ENCODE results near the gene LGMN. TPM values are rescaled to one million over a fixed set of nuclear protein-coding genes. Genes with fewer than 3 reads are reported as not detected.
A peak's percentile ranks its signal among the peaks of the same experiment; 100 is the strongest.
"Not testable (repeated sequence)": the region's sequence is repeated elsewhere in the genome, so short reads cannot be mapped to it uniquely, and the experiment has no call there.

The LGMN gene
- total RNA-seq, 4 donors from 2014 or later: 64.2 to 110 (median 71.5) TPM

DNA sequence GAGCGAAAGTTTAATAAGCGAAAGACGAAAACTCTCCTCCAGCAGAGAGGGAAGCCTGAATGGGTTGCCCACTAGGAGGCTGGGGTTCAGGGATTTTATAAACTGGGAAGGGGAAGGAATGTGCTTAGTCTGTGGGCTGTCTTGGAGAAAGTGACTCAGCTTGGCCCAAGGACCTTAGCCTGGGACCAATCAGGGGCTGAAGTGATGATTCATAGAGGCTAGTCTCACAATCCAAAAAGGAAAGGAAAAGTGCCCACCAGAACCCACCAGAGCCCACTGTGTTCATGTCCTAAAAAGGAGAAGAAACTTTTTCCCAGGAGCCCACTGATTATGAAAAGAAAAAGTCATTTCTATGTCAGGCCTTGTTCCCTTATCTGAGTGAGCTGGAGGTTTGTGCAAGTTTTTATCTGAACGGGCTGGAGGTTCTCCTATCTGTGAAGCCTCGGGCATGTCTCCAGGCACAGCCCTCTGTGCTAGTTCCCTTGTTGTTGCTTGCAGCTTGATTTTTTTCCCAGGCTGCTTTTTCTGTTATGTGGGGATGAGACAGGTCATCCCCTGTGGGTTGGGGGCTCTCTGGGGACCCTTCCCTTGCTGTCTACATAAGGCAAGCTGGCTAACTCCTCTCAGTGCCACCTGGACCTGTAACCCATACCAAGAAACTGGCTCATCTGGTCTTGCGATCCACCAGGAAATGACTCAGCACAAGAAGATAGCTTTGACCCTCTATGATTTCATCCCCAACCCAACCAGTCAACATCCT, 37.4 kb upstream of the LGMN start:
- no peak overlapping the region for H3K4me3 ChIP-seq
- H3K4me1 ChIP-seq: peaks cover 0 to 4% (median 0%) of the 10 kb centered on the region in 4 donors
- intact Hi-C loops (cut with DNase I): no loop called here
- TF ChIP-seq CTCF (IDR thresholded peaks at IDR 0.05): no peak
- no peak for TF ChIP-seq POLR2AphosphoS5 (IDR thresholded peaks at IDR 0.05)
- no peak for TF ChIP-seq POLR2A (IDR thresholded peaks at IDR 0.05; ENCODE audit: low read depth)
- no peak for TF ChIP-seq EP300 (IDR thresholded peaks at IDR 0.05)
- WGBS: 70% methylated on average over 6 of the region's 6 CpGs
- H3K36me3 ChIP-seq: no peaks in the 10 kb centered on the region
- DNase-seq (ENCODE audit: extremely low spot score): no peak
- H3K27ac ChIP-seq (replicated peaks in 1 of 4): no peak overlapping the region
- no peaks in the 10 kb centered on the region for H3K27me3 ChIP-seq
- peaks cover 0 to 17% (median 10%) of the 10 kb centered on the region in 4 donors for H3K9me3 ChIP-seq

DNA sequence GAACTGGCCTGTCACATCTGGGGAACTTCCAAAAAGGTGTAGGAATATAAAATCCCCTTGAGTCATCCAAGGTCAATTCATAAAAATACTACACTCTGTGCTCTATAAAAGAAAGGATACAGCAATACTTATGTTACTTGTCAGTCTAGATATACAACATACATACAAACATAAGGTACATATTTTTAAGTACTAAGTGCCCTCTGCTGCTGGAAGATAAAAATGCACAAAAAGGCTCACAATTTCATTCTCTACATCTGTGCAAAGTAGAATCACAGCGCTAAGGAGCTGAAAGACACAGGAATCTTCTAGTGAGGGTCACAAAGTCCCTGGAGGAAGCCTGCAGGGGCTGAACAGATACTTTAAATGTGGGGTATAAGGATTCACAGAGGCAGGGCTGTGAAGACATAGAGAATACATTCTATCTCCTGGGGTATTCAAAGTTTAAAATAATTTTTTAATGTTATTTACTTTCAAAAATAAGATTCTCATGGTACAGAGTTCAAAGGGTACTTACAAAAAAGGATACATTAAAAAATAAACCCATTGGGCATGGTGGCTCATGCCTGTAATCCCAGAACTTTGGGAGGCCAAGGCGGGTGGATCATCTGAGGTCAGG, 35.5 kb upstream of the LGMN start:
- H3K4me1 ChIP-seq: peaks cover 0 to 4% (median 0%) of the 10 kb centered on the region in 4 donors
- no peaks in the 10 kb centered on the region for H3K36me3 ChIP-seq
- TF ChIP-seq EP300 (IDR thresholded peaks at IDR 0.05): no peak
- peak; percentile 34 to 64 (median 57) for TF ChIP-seq CTCF (IDR thresholded peaks at IDR 0.05)
- H3K27ac ChIP-seq (replicated peaks in 1 of 4): no peak overlapping the region
- intact Hi-C loops (cut with DNase I): loop anchor here (2.0 kb wide), 1 partner anchor 69 kb away; no protein-coding TSS in a partner anchor
- no peak for DNase-seq (ENCODE audit: extremely low spot score)
- H3K4me3 ChIP-seq: no peak overlapping the region
- whole genome bisulfite sequencing: 46% methylated on average over 2 of the region's 2 CpGs
- no peaks in the 10 kb centered on the region for H3K27me3 ChIP-seq
- H3K9me3 ChIP-seq: peaks cover 0 to 4% (median 2%) of the 10 kb centered on the region in 4 donors

DNA sequence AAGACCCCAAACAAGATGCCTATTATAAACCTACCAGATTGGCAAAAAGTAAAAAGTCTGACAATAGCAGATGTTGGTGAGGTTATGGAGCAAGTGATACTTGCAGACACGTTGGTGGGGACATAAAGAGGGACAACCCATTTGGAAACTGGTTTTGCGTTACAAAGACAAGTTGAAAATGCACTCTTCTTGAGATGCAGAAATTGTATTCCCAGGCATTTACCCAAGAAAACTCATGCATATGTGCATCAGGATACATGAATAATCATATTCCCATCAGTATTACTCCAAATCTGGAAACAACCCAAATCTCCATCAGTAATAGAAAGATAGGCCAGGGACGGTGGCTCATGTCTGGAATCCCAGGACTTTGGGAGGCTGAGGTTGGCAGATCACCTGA, 32.9 kb upstream of the LGMN start:
- H3K4me3 ChIP-seq: no peak overlapping the region
- intact Hi-C loops (cut with DNase I): no loop called here
- H3K9me3 ChIP-seq: no peaks in the 10 kb centered on the region
- no peak overlapping the region for H3K27ac ChIP-seq (replicated peaks in 1 of 4)
- 73% methylated on average over 3 of the region's 3 CpGs for WGBS
- no peak for DNase-seq (ENCODE audit: extremely low spot score)
- H3K27me3 ChIP-seq: no peaks in the 10 kb centered on the region
- H3K36me3 ChIP-seq: no peaks in the 10 kb centered on the region
- H3K4me1 ChIP-seq: peaks cover 0 to 4% (median 0%) of the 10 kb centered on the region in 4 donors
- no peak for TF ChIP-seq POLR2AphosphoS5 (IDR thresholded peaks at IDR 0.05)
- no peak for TF ChIP-seq EP300 (IDR thresholded peaks at IDR 0.05)
- TF ChIP-seq POLR2A (IDR thresholded peaks at IDR 0.05; ENCODE audit: low read depth): no peak
- TF ChIP-seq CTCF (IDR thresholded peaks at IDR 0.05): no peak

- H3K27me3 ChIP-seq: no peaks in the 10 kb centered on the region
- intact Hi-C loops (cut with DNase I): no loop called here
- no peaks in the 10 kb centered on the region for H3K9me3 ChIP-seq
- H3K4me1 ChIP-seq: peaks cover 0 to 3% (median 0%) of the 10 kb centered on the region in 4 donors
- H3K4me3 ChIP-seq: no peak overlapping the region
- no peaks in the 10 kb centered on the region for H3K36me3 ChIP-seq
- WGBS: 81% methylated on average over 7 of the region's 7 CpGs
- no peak overlapping the region for H3K27ac ChIP-seq (replicated peaks in 1 of 4)
- TF ChIP-seq POLR2A (IDR thresholded peaks at IDR 0.05; ENCODE audit: low read depth) (no peak), EP300 (IDR thresholded peaks at IDR 0.05) (no peak), POLR2AphosphoS5 (IDR thresholded peaks at IDR 0.05) (no peak), CTCF (IDR thresholded peaks at IDR 0.05) (no peak)
- no peak for DNase-seq (ENCODE audit: extremely low spot score)
Measured at GRCh38 chr14:92780444-92781232, 32.2 kb upstream of the LGMN start.

- H3K27ac ChIP-seq (replicated peaks in 1 of 4); H3K27me3 ChIP-seq; H3K4me3 ChIP-seq; H3K9me3 ChIP-seq; DNase-seq (ENCODE audit: extremely low spot score); intact Hi-C loops (cut with DNase I); H3K36me3 ChIP-seq; H3K4me1 ChIP-seq: not testable (repeated sequence)
- WGBS: 73% methylated on average over 2 of the region's 3 CpGs
Measured at GRCh38 chr14:92778868-92779565, 30.6 kb upstream of the LGMN start.

DNA sequence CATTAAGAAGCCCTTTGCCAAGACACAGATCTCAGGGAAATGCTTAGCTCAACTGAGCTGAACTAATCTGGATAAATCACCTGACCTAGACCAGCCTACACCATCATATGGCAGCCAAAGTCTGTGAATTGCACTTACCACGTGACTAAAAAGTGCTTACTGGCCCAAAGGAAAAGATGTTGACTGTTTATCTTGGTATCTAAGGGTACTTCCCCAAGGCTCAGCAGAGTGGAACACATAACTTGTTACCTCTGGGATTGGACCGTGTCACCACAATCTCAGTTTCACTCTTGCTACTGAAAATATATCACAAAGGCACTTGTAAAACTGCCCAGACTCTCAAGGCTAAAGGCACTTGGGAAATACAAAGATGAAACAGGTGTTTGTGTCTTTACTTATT, 26.9 kb upstream of the LGMN start:
- intact Hi-C loops (cut with DNase I): not testable (repeated sequence)
- WGBS: 31% methylated on average over 2 of the region's 2 CpGs

More for the DNA sequence above, 26.9 kb upstream of the LGMN start:
- H3K27me3 ChIP-seq; H3K36me3 ChIP-seq; H3K9me3 ChIP-seq; H3K27ac ChIP-seq (replicated peaks in 1 of 4); DNase-seq (ENCODE audit: extremely low spot score); H3K4me3 ChIP-seq; H3K4me1 ChIP-seq: not testable (repeated sequence)

All from esophagus muscularis mucosa (tissue), 4 donors.